Skin epidermis (tissue), 12 donors: Measurements from ENCODE around the gene PIGO.

Source experiments
- H3K27ac ChIP-seq, 21 experiments: fragments of 200-600 bp; sonication (generic) in 11 of 21; one replicate each; pipeline ENCODE4 v1.5.0; 2020; ENCODE audit warnings: mild to moderate bottlenecking in 3 of 21, inconsistent platforms in 2 of 21, moderate library complexity in 2 of 21
- H3K4me3 ChIP-seq, 7 experiments: fragments of 200-600 bp; sonication (generic) in 2 of 7; one replicate each; pipeline ENCODE4 v1.5.0; 2020; ENCODE audit warnings: inconsistent platforms in 2 of 7, mild to moderate bottlenecking in 2 of 7, moderate library complexity in 1 of 7

The PIGO gene

DNA sequence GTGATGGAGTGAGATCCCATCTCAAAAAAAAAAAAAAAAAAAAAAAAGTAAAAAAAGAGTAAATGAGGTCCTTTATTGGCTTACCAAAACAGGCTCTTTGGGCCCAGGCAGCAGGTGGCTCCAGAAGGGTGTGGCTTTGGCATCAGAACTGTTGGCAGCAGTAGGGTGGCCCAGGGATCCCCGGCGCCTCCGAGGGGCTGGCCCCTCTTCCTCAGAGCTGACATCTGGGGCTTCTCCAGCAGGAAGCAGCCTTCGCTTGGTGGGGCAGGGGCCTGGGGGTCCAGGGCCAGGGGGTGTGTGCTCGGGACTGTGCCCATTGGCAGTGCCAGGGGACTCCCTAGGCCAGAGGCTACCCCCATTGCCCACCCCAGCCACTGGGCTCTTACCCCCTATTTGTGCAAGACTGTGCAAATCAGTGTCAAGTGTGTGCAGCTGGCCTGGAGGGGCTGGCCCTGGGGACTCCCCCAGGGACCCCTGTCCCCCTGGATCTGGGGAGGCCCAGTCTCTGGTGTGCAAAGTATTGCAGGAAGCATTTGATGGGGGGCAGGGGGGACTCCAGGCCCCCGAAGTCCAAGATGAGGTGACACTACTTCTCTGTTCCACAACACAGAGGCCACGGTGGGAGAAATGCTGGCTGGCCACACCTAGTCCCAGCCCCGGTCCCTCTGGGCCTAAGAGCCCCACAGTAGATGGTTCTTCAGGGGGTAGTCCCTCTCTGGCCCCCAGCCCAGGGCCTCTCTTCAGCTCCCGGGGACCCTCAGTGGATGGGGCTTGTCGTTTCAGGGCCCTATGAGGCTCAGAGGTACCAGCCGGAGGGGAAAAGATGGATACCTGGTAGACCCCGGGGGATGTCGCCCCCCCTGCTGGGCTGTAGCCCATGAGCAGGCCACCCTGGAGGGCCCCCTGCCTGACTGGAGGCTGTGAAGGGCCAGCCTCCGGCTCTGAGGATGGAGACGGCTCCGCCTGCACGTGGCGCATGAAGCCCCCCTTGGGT is 11.2 kb upstream of the PIGO start:
- Histone ChIP-seq H3K27ac (peak overlapping the region in 1 of 21 experiments; percentile 93), H3K4me3 (no peak overlapping the region)

DNA sequence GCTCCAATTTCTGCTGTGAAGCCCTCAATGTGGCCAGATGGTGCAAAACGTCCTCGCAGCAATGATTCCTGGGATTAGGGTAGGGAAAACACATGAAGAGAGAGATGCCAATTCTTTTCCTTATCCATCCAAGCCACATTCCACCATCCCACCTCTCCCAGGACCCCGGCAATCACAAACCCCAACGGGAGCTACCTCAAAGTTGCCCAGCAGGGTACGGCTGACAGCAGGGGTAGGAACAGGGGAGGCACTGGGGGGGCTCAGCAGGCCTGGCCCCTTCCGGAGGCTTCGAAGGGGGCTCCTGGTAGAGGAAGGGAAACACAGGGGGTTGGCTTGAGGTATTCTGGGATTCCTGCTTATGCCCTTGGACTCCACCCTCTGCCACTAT is 9.9 kb upstream of the PIGO start:
- Histone ChIP-seq H3K4me3 (no peak overlapping the region), H3K27ac (peak overlapping the region in 1 of 21 experiments; percentile 43)

DNA sequence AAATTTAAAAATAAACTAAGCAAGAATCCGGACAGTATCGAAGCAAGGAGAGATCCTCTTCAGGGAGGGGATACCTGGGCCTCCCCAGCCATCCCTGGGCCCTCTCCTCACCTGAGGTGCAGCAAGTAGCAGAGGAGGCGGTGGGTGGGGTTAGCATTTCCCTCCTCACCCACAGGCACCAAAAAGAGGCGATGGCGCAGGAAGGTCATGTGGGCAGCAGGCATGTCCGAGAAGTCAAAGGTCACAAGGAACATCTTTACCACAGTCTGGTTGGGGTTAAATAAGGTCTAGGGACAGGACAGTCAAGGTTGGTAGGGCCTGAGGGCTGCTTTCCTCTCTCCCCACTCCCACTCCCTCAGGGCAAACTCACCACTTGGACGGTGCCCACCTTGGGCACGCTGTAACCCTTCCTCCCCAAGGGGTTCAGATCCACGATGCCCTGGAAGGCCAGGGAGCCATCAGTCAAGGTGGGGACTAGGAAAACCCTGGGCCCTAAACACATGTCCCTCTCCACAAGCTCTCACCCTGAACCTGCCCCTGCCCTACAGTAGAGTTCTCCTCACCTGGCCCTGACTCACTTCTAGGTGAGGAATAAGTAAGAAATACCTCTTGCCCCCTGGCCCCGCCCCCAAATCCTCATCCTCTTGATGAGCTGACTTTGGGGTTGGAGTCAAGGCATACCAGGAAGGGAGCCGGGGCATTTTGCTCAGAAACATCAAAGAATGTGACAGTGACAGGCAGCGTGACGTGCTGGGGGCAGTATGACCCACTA is 9.4 kb upstream of the PIGO start:
- H3K4me3 ChIP-seq: no peak overlapping the region
- peak overlapping the region in 1 of 21 experiments; percentile 43 for H3K27ac ChIP-seq

DNA sequence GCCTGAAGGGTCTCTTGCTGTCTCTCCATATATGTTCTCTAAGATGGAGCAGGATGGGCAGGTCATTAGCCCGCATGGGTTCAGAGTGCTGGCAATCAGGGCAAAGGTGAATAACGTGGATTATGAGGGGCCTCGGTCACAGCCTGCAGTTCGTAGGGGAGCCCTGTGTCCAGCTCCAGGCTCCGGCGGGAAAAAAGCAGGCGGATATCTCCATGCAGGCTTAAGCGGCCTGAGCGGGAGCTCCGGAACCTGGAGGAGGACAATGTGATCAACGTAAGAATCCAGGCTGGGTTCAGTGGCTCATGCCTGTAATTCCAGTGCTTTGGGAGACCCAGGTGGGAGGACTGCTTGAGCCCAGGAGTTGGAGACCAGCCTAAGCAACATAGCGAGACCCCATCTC is 8.7 kb upstream of the PIGO start:
- no peak overlapping the region for H3K4me3 ChIP-seq
- H3K27ac ChIP-seq: no peak overlapping the region

DNA sequence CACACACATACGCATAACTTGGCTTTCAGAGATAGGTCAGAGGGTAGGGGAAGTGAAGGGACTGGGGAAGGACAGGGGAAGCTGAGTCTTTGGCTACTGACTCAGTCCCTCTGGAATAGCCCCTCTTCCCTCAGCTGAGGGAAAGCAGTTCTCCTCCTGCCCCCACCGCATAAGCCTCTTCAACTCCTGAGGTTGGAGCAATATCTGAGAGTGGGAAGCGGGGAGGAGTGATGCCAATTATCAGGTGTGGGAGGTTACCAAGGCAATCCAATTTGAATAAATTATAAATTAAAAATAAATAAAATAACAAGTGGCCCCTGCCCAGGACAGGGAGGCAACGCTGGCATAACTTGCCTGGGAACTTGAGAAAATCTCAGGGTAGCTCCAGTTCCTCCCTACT is 8.2 kb upstream of the PIGO start:
- peak overlapping the region in 5 of 21 experiments; percentile 77 to 94 (median 88) for H3K27ac ChIP-seq
- no peak overlapping the region for H3K4me3 ChIP-seq

DNA sequence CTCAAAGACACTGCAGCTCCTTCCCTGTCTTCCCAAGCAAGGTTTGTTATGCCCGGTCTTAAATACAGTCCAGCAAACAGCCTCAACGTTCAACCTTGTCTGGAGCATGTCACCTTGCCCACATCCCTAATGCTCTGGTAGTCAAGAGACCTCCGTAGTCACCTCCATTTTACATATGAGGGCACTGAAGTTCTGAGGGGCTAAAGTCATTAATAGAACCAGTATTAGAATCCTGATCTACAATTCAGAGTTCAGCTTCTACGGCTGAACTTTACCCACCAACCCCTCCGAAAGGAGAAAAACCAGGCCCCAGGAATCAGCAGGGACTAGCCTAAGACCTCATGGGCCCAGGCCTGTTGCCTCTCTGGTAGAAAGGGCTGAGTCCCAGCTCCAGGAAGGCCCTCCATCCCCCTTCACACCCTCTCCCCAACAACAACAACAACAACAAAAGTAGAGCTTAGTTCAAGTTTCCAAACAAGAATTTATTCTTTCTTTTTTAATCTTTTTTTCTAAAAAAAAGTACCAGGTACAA is 7.3 kb upstream of the PIGO start:
- H3K4me3 ChIP-seq: peak overlapping the region in 5 of 7 experiments; percentile 57 to 87 (median 59)
- peak overlapping the region in 18 of 21 experiments; percentile 77 to 97 (median 92) for H3K27ac ChIP-seq

DNA sequence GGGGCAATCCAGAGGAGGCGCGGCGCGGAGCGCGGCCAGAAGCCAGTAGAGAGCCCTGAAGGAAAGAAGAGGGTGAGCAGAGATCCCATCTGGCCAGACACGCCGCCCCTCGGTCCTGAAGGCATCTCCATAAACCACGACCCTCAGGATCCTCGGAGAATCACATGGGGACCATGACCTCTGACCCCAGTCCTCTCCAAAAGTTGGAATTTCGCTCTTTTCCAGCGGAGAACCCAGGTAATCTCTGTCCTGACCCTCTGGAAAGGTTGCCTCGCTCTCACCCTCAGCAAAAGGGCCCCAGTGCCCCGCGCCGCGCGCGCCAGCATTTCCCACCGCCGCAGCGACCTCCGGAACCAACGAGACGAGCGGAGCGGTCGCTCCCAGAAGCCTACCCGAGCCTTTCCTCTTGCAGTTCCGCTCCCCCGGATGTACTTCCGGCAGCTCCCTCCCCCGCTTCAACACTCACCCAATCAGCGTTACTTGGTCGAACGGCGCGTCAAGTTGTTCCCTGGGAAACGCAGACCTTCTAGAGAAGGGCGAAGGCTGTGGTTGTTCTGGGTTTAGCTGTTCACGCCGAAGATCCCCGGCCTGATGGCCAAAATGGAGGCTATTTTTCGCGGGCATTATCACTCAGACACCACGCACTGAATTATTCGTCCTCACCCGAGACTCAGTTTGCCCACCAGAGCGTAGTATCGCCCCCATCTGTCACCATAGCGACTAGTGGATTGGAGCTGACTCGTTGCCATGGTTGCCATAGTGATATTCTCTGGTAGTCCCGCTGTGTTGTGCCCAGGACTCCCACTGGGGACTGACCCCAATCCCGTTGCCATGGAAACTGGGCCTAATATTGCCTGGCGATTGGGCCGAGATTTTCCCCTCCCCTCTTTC is 6.6 kb upstream of the PIGO start, which contains the start of gene STOML2:
Gene STOML2, minus strand, starts transcription at position 363 of the 891 bp plus-strand sequence. Its CDS starts 37 bp downstream, at position 326.
- H3K4me3 ChIP-seq: peak within 1 kb of the TSS; percentile 57 to 87 (median 64)
- H3K27ac ChIP-seq: peak within 1 kb of the TSS; percentile 34 to 97 (median 89)

DNA sequence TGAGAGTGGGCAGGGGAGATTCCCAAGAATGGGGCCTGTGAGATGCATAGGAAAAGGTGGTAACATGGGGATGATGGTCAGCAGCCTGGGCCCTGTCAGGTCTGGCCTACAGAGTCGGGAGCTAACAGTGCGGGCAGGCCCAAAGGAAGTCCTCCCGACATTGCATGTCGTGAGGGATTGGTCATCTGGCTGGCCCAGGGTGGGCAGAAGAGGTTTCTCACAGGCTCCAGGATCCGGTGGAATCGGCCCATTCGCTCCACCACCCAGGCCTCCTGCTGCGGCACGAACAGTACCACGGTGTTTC is 6.0 kb upstream of the PIGO start:
- peak overlapping the region; percentile 57 to 87 (median 64) for H3K4me3 ChIP-seq
- H3K27ac ChIP-seq: peak overlapping the region; percentile 34 to 97 (median 89)

DNA sequence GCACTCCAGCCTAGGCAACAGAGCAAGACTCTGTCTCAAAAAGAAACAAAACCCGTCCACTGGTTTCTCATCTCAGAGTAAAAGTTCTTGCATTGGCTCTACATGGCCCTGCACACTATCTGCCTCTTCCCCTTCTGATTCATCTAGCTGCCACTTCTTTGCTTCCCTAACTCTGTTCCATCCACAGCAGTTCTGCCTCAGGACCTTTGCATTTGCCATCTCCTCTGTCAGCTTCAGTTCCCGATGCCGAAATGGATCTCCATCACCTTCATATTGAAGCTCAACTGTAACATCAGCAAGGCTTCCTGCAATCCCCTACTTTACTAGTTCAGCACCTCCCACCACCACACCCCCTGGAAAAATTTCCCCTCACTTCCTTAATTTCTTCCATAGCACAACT is 1.2 kb upstream of the PIGO start:
- no peak overlapping the region for H3K27ac ChIP-seq
- H3K4me3 ChIP-seq: no peak overlapping the region

DNA sequence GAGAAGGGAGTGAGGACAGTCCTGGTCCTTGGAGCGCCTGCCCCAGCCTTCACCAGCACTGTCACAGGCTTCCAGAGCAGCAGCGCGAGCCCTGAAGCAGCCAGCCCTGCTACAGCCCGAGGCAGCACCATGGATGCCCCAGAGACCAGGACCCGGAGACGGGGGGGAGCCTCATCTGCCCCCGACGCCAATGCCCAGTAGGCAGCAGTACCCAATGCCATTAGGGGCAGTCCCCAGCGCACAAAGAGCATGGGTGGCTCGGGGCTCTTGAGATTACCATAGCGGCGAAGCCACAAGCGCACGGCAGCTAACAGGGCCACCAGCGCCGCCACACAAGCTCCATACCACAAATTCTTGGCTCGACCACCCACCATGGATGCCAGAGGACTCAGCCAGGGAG is 4.9 kb downstream of the PIGO start:
- Histone ChIP-seq H3K4me3 (no peak overlapping the region), H3K27ac (no peak overlapping the region)

DNA sequence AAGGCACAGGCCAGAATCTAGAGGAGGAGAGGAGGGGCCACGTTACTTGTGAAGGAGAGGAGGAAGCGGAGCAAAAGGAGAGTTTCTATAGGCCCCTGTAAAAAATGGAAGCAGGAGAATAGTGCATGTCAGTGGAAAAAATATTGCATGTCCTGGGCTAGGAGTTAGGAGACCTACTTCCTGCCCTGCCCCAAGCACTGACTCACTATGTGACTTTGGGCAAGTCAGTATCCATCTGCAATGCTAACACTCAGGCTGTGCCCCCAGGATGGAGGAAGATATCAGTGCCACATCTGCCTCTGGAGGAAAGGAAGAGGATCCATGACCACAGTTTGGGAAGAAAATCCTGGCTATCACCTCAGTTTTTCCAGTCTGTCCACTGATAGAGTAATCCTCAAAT is 7.0 kb downstream of the PIGO start:
- H3K4me3 ChIP-seq: no peak overlapping the region
- H3K27ac ChIP-seq: no peak overlapping the region

DNA sequence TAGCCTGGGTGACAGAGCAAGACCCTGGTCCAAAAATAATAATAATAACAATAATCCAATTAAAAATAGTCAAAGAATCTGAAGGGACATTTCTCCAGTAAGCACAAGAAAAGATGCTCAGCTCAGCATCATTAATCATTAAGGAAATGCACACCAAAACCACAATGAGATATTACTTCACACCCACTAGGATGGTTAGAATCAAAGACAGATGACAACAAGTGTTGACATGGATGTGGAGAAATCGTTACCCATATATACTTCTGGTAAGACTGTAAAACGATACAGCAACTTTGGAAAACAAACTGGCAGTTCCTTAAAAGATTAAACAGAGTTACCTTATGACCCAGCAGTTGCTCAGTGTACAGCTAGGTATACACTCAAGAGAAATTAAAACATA is 11.3 kb downstream of the PIGO start:
- H3K27ac ChIP-seq: no peak overlapping the region
- no peak overlapping the region for H3K4me3 ChIP-seq

DNA sequence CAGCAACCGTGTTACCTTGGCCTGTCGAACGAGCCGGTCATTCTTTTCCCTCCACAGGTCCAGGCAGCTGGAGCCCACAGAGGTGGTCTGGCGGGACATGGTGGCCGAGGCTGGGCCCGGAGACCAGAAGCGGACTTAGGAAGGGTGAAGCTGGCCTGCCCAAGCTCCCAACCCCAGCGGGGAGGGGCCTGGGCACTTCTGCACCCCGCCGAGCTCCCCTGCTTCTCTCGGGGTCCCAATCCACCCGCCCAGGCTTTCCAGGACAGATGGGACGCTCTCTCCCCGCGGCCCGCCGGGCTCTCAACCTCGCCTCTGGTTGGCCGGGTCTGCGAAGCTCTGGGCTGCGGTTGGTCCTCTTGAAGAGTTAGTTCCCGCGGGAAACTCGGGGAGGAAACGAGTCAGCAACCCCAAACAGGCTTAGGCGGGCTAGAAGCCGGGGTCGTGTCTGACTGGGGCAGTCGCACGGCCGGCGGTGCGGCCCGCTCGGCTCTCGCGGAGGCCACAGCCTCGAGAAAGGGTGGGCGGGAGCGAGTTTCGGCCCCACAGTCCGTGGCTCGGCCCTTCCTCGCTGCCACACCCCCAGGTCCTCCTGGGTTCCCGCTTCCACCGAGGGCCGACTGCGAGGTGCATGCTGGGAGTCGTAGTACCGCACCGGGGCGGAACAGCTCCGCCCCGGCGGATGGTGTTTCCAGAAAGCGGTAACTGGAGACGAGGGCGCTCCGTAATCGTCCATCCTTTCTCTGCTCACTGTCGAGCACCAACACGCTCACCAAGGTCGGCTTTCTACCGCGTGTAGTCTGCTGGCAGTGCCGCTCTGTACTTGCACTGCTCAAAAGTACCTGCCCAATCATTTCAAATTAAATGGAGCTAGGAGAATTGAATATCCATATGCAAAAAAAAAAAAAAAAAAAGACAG is 16.7 kb downstream of the PIGO start, which contains the start of gene FANCG:
Gene FANCG, minus strand, starts transcription at position 517 of the 916 bp plus-strand sequence. Its CDS starts 418 bp downstream, at position 99.
- Histone ChIP-seq H3K27ac (peak within 1 kb of the TSS in 20 of 21 experiments; percentile 1 to 89 (median 72)), H3K4me3 (peak within 1 kb of the TSS; percentile 50 to 89 (median 53))

DNA sequence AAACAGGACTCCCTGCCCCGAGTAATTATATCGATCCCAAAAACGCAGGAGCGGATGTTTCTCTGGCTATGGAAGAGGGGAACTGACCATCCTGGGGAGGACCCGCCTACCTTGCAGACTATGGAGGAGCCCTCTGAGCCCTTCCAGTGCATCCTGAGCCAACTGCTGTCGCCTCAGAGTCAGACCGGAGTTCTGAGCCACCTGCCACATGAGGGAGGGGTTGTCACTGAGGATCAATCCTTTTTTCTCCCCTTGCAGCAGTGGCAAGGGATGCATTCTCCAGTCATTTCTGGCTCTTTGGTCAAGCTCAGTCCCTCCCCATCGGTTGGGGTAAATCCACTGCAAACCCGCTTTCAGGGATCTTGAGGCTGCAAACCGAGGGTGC is 17.4 kb downstream of the PIGO start:
- peak overlapping the region in 20 of 21 experiments; percentile 1 to 89 (median 72) for H3K27ac ChIP-seq

DNA sequence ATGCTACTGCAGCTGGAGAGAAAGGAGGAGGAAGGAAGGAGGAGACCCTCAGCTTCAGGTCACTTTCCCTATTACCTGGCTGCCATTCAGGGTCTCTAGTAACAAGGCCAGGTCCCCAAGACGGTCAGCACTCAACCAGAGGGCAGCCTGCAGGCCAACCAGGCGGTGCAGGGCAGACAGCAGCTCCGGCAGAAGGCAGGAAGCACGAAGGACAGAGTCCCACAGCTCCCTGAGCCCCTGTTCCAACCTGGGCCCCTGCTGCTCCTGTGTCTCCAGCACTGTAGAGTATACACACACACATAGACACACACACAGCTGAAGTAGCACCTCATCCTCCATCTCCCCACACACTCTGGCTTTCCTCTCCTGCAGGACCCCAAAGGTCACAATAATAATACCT is 18.3 kb downstream of the PIGO start:
- Histone ChIP-seq H3K4me3 (peak overlapping the region in 1 of 7 experiments; percentile 89), H3K27ac (peak overlapping the region in 2 of 21 experiments; percentile 21 to 25)

More for the DNA sequence above, 17.4 kb downstream of the PIGO start:
- H3K4me3 ChIP-seq: peak overlapping the region; percentile 50 to 89 (median 53)

DNA sequence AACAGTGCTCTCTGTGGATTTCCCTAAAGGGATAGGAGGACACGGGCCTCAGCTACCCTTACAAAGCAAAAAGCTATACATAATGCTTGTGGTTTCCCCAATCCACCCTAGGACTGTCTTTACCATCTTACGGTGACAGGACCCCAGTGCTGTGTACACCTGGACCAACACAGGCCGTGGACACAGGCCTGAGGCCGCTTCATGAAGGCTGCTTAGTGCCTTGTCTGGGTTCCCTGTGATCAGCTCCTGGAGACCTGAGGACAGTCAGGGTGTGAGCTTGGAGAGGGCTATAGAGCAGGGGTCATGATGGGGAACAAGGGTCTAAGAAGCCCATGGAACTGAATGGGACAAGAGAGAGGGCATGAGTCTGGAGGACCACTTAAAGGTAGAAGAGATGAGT is 19.5 kb downstream of the PIGO start:
- no peak overlapping the region for H3K4me3 ChIP-seq
- no peak overlapping the region for H3K27ac ChIP-seq

DNA sequence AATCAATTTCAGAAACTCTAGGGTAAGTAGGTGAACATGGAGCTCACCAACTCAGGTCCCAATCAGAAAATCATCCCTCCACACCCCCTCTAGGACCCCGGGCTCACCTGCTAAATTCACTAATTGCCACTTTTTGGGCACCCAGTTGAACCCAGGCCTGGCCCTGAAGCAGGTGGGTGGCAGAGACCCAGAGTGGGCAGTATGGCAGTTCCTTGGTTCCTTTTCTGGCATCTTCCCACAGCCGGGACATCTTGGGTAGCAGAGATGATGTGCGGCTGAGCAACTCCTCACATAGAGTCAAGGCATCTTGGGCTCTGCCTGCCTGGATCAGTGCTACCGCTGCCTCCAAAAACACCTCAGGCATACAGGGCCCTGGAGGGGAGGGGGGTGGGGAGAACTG is 21.0 kb downstream of the PIGO start:
- no peak overlapping the region for H3K27ac ChIP-seq
- no peak overlapping the region for H3K4me3 ChIP-seq

DNA sequence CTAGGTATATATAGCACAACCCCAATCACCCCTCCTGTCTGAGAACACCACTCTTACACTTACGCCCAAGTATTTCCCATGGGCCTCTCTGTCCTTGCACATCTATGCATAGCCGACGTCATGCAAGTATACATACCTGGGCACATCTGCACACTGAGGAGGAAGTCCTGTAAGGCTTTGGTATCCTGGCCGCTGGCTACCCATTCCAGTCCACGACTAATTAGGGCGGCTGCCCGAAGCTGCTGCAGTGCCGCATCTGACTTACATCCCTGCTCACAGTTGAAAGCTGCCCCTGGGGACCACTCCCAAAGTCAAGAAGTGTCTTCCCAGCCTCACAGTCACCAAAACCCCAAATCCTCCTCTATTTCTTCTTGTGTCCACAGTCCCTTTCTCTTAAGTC is 21.6 kb downstream of the PIGO start:
- Histone ChIP-seq H3K27ac (no peak overlapping the region), H3K4me3 (no peak overlapping the region)
